Right lobe of liver (tissue), 6 donors: ENCODE measurements around the gene PTPRN2. TPM values are rescaled to one million over a fixed set of nuclear protein-coding genes. Genes with fewer than 3 reads are reported as not detected.

Experiments used
- ATAC-seq, 4 donors: fragments of 200-7000 bp; cut with Tn5 transposase; one replicate each; pipeline ENCODE4 v1.9.1; 2020; ENCODE audit warnings: mild to moderate bottlenecking in 4 of 4, moderate library complexity in 4 of 4
- DNase-seq, 3 donors: peaks; one replicate each; pipeline ENCODE4 v3.0.0-alpha.2; 2020
- H3K27ac ChIP-seq, 3 donors: fragments of 200-600 bp; one replicate each; pipeline ENCODE4 v1.8.0; 2022
- H3K27me3 ChIP-seq, 2 donors: fragments of 200-600 bp; one replicate each; pipeline ENCODE4 v1.8.0; 2022
- H3K36me3 ChIP-seq, 4 donors: fragments of 200-600 bp; sonication (generic) in 1 of 4; one replicate each; pipeline versions ENCODE4 v1.5.1 to v1.8.0; 2017 to 2022; ENCODE audit warnings: control low read depth in 1 of 4
- H3K4me1 ChIP-seq, 4 donors: fragments of 200-600 bp; sonication (generic) in 1 of 4; one replicate each; pipeline versions ENCODE4 v1.5.1 to v1.8.0; 2017 to 2022; ENCODE audit warnings: control low read depth in 1 of 4
- H3K4me3 ChIP-seq, 3 donors: fragments of 200-600 bp; one replicate each; pipeline ENCODE4 v1.8.0; 2022
- H3K9me3 ChIP-seq, 4 donors: fragments of 200-600 bp; sonication (generic) in 1 of 4; one replicate each; pipeline versions ENCODE4 v1.5.1 to v1.8.0; 2017 to 2022; ENCODE audit warnings: control low read depth in 1 of 4
- POLR2A ChIP-seq: fragments of 450-650 bp; IDR thresholded peaks from one replicate; pipeline ENCODE4 v1.6.1; 2017; ENCODE audit warnings: antibody characterized with exemption, mild to moderate bottlenecking
- WGBS: methylation state at CpG from one replicate; pipeline ENCODE4 v1.1.6; 2018; ENCODE audit warnings: low coverage, low lambda C conversion rate; ENCODE audit not compliant: insufficient coverage; ENCODE audit errors: missing lambda C conversion rate; 5-methylcytosine and 5-hydroxymethylcytosine counted together
- intact Hi-C, 2 donors: fragments of 100-400 bp; cut with DNase I; formaldehyde crosslinking; loops; one replicate each; pipeline versions ENCODE4 v1.11.2 to v1.14.1; 2022
- total RNA-seq, 6 experiments: library from RNA; depleted of rRNA in 2 of 6; stranded (reverse); fragments of >200 nt in 2 of 6; fragmentation: NEBNext Ultra II Directional in 3 of 6; extraction: Animal tissue kit (Norgen Biotek cat#: 25700) in 3 of 6; gene quantifications; one replicate each; pipeline versions ENCODE4 v1.1.0 to v1.2.4, GENCODE V29; 2016 to 2023
- TF ChIP-seq, protein P1 (sequence below), 4 donors: fragments of 200-600 bp in 3 of 4; fragments of 450-650 bp in 1 of 4; IDR thresholded peaks; one replicate each; pipeline versions ENCODE4 v1.5.1 to v1.8.0; 2016 to 2022; ENCODE audit warnings: antibody characterized with exemption in 4 of 4, mild to moderate bottlenecking in 2 of 4
- donor health status: DM: no; HTN: yes; CAD: no.
- donor health status: DM: no; HTN: no; CAD: no.
- donor health status: DM: no; HTN: no; CAD: no.
- donor health status: DM: no; HTN: yes; CAD: no.
- donor health status: DM: no; HTN: yes; CAD: no.

Gene PTPRN2
- total RNA-seq, 6 experiments from 2014 or later, result 0.15 to 0.87 (median 0.67) TPM

DNA sequence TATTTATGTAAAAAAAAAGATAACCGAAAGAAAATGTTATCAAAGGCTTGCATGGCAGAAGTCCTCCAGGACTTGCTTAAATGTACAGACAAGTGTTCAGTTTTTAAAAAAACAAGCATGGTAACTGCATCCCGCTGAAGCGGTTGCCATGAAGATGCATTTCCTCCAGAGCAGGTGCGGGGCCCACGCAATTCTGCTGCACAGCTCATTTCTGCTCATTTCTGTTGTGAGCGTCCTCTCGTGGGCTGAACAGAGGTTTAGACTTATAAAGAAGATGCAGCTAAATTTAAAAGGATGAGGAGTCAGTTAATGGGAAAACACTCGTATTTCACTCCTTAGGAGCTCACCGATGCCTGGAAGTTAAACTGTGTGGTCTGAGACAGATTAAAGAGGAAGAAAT, 1003.2 kb downstream of the PTPRN2 start:
- Histone ChIP-seq H3K27me3 (no peaks in the 10 kb centered on the region), H3K4me3 (no peak overlapping the region), H3K4me1 (no peaks in the 10 kb centered on the region), H3K36me3 (no peaks in the 10 kb centered on the region), H3K27ac (no peak overlapping the region), H3K9me3 (no peaks in the 10 kb centered on the region)
- intact Hi-C loops, result no loop called here
- no peak for TF ChIP-seq POLR2A
- TF ChIP-seq, protein P1, sequence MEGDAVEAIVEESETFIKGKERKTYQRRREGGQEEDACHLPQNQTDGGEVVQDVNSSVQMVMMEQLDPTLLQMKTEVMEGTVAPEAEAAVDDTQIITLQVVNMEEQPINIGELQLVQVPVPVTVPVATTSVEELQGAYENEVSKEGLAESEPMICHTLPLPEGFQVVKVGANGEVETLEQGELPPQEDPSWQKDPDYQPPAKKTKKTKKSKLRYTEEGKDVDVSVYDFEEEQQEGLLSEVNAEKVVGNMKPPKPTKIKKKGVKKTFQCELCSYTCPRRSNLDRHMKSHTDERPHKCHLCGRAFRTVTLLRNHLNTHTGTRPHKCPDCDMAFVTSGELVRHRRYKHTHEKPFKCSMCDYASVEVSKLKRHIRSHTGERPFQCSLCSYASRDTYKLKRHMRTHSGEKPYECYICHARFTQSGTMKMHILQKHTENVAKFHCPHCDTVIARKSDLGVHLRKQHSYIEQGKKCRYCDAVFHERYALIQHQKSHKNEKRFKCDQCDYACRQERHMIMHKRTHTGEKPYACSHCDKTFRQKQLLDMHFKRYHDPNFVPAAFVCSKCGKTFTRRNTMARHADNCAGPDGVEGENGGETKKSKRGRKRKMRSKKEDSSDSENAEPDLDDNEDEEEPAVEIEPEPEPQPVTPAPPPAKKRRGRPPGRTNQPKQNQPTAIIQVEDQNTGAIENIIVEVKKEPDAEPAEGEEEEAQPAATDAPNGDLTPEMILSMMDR (IDR thresholded peaks at IDR 0.05), result no peak
- 68% methylated on average over 9 of the region's 9 CpGs for WGBS
- ATAC-seq (no peak), DNase-seq (no peak)

DNA sequence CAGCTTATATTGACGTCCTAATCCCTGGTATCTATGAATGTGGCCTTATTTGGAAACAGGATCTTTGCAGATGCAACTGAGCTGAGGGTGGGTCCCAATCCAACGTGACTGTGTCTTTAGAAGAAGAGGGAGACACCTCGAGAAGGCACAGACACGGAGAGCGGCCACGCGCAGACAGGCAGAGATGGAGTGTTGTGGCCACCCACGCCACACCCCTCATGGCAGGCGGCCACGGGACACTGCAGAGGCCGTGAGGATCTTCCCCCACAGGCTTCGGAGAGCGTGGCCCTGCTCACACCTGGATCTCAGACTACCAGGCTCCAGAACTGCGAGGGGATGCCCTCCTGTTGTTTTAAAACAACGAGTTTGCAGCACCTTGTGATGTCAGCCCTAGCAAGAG, 1005.9 kb downstream of the PTPRN2 start:
- Histone ChIP-seq H3K36me3 (no peaks in the 10 kb centered on the region), H3K27me3 (no peaks in the 10 kb centered on the region), H3K27ac (no peak overlapping the region), H3K4me3 (no peak overlapping the region), H3K4me1 (no peaks in the 10 kb centered on the region), H3K9me3 (no peaks in the 10 kb centered on the region)
- no peak for DNase-seq
- intact Hi-C loops, result no loop called here
- 39% methylated on average over 4 of the region's 15 CpGs for WGBS
- ATAC-seq, result no peak
- TF ChIP-seq POLR2A, result no peak
- TF ChIP-seq, protein P1 (IDR thresholded peaks at IDR 0.05), result no peak

DNA sequence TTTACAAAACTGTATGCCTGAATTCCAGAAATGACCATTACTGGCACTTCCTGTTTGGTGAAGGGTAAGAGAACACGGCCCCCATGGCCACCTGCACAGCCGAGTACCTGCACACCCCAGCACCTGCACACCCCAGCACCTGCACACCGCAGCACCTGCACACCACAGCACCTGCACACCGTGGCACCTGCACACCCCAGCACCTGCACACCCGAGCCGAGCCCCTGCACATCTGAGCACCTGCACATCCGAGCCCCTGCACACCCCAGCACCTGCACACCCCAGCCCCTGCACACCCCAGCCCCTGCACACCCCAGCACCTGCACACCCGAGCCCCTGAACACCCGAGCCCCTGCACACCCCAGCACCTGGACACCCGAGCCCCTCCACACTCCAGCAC, 1007.3 kb downstream of the PTPRN2 start:
- ATAC-seq (no peak), DNase-seq (no peak)
- Histone ChIP-seq H3K4me1 (no peaks in the 10 kb centered on the region), H3K27ac (no peak overlapping the region), H3K27me3 (no peaks in the 10 kb centered on the region), H3K36me3 (no peaks in the 10 kb centered on the region), H3K4me3 (no peak overlapping the region), H3K9me3 (no peaks in the 10 kb centered on the region)
- TF ChIP-seq, protein P1 (IDR thresholded peaks at IDR 0.05), result no peak
- TF ChIP-seq POLR2A, result no peak
- WGBS, result 62% methylated on average over 2 of the region's 10 CpGs
- intact Hi-C loops, result no loop called here

- TF ChIP-seq, protein P1 (IDR thresholded peaks at IDR 0.05), result no peak
- DNase-seq (no peak), ATAC-seq (no peak)
- WGBS, result 76% methylated on average over 4 of the region's 16 CpGs
- Histone ChIP-seq H3K9me3 (no peaks in the 10 kb centered on the region), H3K27ac (no peak overlapping the region), H3K36me3 (no peaks in the 10 kb centered on the region), H3K4me3 (no peak overlapping the region), H3K27me3 (no peaks in the 10 kb centered on the region), H3K4me1 (no peaks in the 10 kb centered on the region)
- intact Hi-C loops, result no loop called here
Measured at GRCh38 chr7:157579425-157579824, 1008.2 kb downstream of the PTPRN2 start.

- TF ChIP-seq, protein P1 (IDR thresholded peaks at IDR 0.05), result no peak
- TF ChIP-seq POLR2A, result no peak
- DNase-seq, result no peak
- intact Hi-C loops, result no loop called here
Measured at GRCh38 chr7:157577796-157578339, 1009.8 kb downstream of the PTPRN2 start.

More at GRCh38 chr7:157577796-157578339, 1009.8 kb downstream of the PTPRN2 start:
- H3K4me3 ChIP-seq, result no peak overlapping the region
- H3K27me3 ChIP-seq, result no peaks in the 10 kb centered on the region
- H3K9me3 ChIP-seq, result no peaks in the 10 kb centered on the region
- H3K36me3 ChIP-seq, result no peaks in the 10 kb centered on the region
- WGBS, result 75% methylated on average over 11 of the region's 31 CpGs
- H3K4me1 ChIP-seq, result no peaks in the 10 kb centered on the region
- no peak overlapping the region for H3K27ac ChIP-seq
- ATAC-seq, result no peak
